G401 (cell line): ENCODE measurements around the gene PPIB. TPM values are rescaled to one million over a fixed set of nuclear protein-coding genes. Genes with fewer than 3 reads are reported as not detected.
"Not testable (repeated sequence)": the region's sequence is repeated elsewhere in the genome, so short reads cannot be mapped to it uniquely, and the experiment has no call there.

Experiments
- DNase-seq: peaks from one replicate; pipeline ENCODE4 v3.0.0-alpha.2; 2015; ENCODE audit warnings: low spot score
- in situ Hi-C: cut with HindIII; loops from 2 replicates; pipeline ENCODE4 v1.10.0; 2016; ENCODE audit warnings: low sequenced_read_pairs, mixed read lengths
- total RNA-seq: library from RNA; depleted of rRNA; stranded (reverse); fragments of >200 nt; shearing (Covaris generic); gene quantifications from 2 replicates; pipeline ENCODE4 v1.2.3, GENCODE V29; 2014

Gene PPIB
- total RNA-seq, 1 experiment from 2014 or later: 580 TPM

GRCh38 chr15:64144565-64145281 lies 18.1 kb downstream of the PPIB start:
- no peak for DNase-seq
- in situ Hi-C loops: no loop called here

- no peak for DNase-seq
- in situ Hi-C loops: no loop called here
These were observed 18.6 kb downstream of the PPIB start for GRCh38 chr15:64144192-64144564.

DNA sequence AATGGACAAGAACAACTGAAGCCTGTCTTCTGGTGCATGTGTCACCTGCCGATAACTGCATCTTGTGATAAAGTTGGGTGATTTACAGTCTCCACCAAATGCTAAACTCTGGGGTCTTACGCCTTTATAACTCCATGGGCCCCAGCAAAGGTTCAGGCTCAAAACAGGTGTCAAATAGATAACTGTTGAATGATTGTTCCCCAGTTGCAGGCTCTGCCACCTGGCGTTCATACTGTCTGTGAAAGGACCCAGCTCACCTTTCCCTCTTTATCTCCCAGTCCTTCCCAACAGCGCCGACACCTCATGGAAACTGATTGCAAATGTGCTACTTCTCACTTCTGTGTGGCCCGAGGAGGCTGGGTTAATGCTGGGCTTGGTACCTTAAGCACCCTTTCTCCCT lies 19.5 kb downstream of the PPIB start:
- in situ Hi-C loops: no loop called here
- DNase-seq: no peak

GRCh38 chr15:64141798-64142512 lies 20.9 kb downstream of the PPIB start:
- no peak for DNase-seq
- in situ Hi-C loops: no loop called here

GRCh38 chr15:64138331-64138941 lies 24.4 kb downstream of the PPIB start:
- in situ Hi-C loops: no loop called here
- DNase-seq: no peak

DNA sequence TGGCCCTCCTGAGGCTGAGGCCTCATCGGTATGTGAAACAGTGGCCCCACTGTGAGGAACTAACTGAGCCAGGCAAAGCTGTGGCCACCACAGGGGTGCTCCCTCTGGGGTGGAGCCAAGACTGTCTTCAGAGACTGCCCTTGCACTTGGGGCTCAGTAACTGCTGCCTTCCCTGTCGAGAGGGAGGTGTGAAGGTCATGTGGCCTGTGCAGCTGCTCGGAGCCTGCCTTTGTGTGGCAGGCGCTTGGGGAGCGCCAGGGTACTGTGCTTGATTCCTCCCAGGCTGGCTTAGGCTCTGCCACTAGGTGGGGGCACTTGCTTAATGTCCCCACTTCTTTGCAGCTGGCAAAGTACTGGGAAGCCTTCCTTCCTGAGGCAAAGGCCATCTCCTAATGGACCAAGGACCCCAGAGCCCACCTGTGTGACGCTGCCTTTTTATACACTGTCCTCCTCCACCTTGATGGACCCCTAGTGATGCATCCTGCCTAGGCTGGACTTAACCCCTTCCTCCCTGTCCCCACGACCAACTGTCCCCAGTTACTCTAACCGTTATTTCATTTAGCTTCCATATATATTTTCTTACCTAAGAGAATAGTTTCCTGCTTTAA lies 25.5 kb downstream of the PPIB start:
- no peak for DNase-seq
- in situ Hi-C loops: no loop called here

- DNase-seq: no peak
- in situ Hi-C loops: no loop called here
These were observed 26.5 kb downstream of the PPIB start for GRCh38 chr15:64136347-64136746.

GRCh38 chr15:64134345-64134829 lies 28.4 kb downstream of the PPIB start:
- DNase-seq: peak; percentile 60
- in situ Hi-C loops: no loop called here

GRCh38 chr15:64133623-64134344 lies 29.0 kb downstream of the PPIB start:
- no peak for DNase-seq
- in situ Hi-C loops: no loop called here

GRCh38 chr15:64132217-64132616 lies 30.6 kb downstream of the PPIB start:
- in situ Hi-C loops: no loop called here
- no peak for DNase-seq

- in situ Hi-C loops: no loop called here
- DNase-seq: no peak
These were observed 31.3 kb downstream of the PPIB start for GRCh38 chr15:64131547-64131946.

DNA sequence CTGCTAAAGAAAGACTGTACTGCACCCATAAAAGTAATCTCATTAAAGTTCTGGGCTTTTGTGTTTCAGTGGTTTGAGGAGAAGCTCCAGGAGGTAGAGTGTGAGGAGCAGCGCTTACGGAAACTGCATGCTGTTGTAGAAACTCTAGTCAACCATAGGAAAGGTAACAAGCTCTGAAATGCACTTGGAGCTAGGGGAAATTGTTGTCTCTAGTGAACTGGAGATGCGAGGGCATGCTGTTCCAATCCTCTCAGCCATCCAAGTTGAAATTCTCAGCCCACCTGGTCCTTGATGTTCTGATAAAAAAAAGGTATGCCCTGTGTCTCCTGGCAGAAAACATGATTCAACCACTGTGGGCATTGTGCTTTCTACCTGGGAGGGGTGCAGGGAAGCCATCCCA lies 32.7 kb downstream of the PPIB start:
- no peak for DNase-seq
- in situ Hi-C loops: no loop called here

- in situ Hi-C loops: no loop called here
- no peak for DNase-seq
These were observed 35.1 kb downstream of the PPIB start for GRCh38 chr15:64127521-64128270.

GRCh38 chr15:64125978-64126377 lies 36.8 kb downstream of the PPIB start:
- in situ Hi-C loops: no loop called here
- no peak for DNase-seq

DNA sequence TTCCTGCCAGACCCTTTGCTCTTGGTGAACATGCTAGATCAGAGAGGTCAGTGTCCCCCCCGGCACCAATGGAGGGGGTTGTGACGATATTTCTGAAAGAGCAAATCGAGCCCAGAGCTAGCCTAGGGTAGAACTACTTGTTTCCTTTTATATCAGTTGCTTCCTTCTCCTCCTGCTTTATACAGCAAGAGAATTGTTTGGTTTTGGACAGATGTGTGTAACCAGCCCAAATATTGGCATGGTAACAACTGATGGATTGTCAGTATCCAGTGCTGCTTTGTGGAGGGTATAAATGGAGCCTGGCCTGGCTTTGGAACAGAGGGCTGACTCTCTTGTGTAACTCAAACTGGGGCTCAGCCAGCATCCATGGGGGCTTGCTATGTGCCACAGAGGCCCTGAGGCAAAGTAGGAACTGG lies 39.9 kb downstream of the PPIB start:
- in situ Hi-C loops: no loop called here
- DNase-seq: no peak

GRCh38 chr15:64122444-64122843 lies 40.4 kb downstream of the PPIB start:
- no peak for DNase-seq
- in situ Hi-C loops: no loop called here

DNA sequence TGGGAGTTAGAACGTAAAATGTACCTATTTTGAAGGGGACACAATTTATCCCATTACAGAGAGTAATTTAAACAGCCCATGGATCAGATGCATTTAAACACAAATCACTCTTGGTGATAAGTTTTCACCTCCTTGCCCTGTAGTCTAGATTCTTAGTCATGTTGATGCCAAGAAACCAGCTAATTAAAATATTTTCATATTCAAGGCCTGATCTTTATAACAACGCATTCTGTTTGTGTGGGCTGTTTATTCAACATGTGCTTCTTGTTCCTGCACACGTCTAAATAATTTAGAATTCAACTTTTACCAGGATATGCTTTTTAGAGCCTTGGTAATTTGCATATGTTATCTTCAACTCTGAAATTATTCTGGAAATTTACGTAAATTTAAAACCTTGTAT lies 41.2 kb downstream of the PPIB start:
- in situ Hi-C loops: no loop called here
- DNase-seq: no peak

DNA sequence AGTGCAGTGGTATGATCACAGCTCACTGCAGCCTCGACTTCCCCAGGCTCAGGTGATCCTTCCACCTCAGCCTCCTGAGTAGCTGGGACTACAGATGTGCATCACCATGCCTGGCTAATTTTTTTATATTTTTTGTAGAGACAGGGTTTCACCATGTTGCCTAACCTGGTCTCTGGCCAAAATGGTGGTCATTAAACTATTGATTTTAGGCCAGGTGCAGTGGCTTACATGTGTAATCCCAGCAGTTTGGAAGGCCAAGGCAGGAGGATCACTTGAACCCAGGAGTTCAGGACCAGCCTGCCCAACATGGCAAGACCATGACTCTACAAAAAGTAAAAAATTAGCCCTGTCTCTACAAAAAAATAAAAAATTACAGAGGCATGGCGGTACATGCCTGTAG lies 42.5 kb downstream of the PPIB start:
- DNase-seq, in situ Hi-C loops: not testable (repeated sequence)
